SIG-M5 (cell line): ENCODE data around the gene TPCN1.

Experiments used
- DNase-seq: peaks from one replicate; lab custom pipeline; 2025; lab: John Stamatoyannopoulos, UW

The TPCN1 gene

GRCh38 chr12:113221181-113221996 lies at the start of gene TPCN1:
TPCN1 (plus strand) TSS chr12:113221464; CDS start chr12:113226853, 5,389 bp downstream.
- peak; percentile 99 for DNase-seq

- DNase-seq, result no peak
Measured at GRCh38 chr12:113171543-113171942, 49.7 kb upstream of the TPCN1 start.

GRCh38 chr12:113172185-113172584 lies 49.1 kb upstream of the TPCN1 start:
- DNase-seq, result no peak

GRCh38 chr12:113173081-113173698 lies 48.1 kb upstream of the TPCN1 start:
- no peak for DNase-seq

- DNase-seq, result no peak
Measured at GRCh38 chr12:113174461-113175384, 46.5 kb upstream of the TPCN1 start.

GRCh38 chr12:113179023-113179422 lies 42.2 kb upstream of the TPCN1 start:
- DNase-seq, result no peak

- DNase-seq, result no peak
Measured at GRCh38 chr12:113180333-113180732, 40.9 kb upstream of the TPCN1 start.

GRCh38 chr12:113181975-113182374 lies 39.3 kb upstream of the TPCN1 start:
- no peak for DNase-seq

GRCh38 chr12:113183030-113183589 lies 38.2 kb upstream of the TPCN1 start:
- no peak for DNase-seq

- DNase-seq, result no peak
Measured at GRCh38 chr12:113184098-113184899, 37.0 kb upstream of the TPCN1 start.

GRCh38 chr12:113184900-113185179 lies 36.4 kb upstream of the TPCN1 start:
- peak; percentile 74 for DNase-seq

GRCh38 chr12:113185180-113186032 lies 35.9 kb upstream of the TPCN1 start, which contains the start of the genes DDX54 and RITA1:
DDX54 (minus strand) TSS chr12:113185478; CDS start chr12:113185451, 27 bp downstream.
RITA1 (plus strand) TSS chr12:113185721; CDS start chr12:113186747, 1,026 bp downstream.
- no peak for DNase-seq

GRCh38 chr12:113186033-113186365 lies 35.3 kb upstream of the TPCN1 start:
- no peak for DNase-seq

GRCh38 chr12:113186666-113187325 lies 34.5 kb upstream of the TPCN1 start:
- no peak for DNase-seq

GRCh38 chr12:113189361-113189760 lies 31.9 kb upstream of the TPCN1 start:
- DNase-seq, result no peak

GRCh38 chr12:113190761-113191160 lies 30.5 kb upstream of the TPCN1 start:
- DNase-seq, result no peak

GRCh38 chr12:113191227-113191626 lies 30.0 kb upstream of the TPCN1 start:
- no peak for DNase-seq

GRCh38 chr12:113194971-113195391 lies 26.3 kb upstream of the TPCN1 start:
- no peak for DNase-seq

- no peak for DNase-seq
Measured at GRCh38 chr12:113195598-113195997, 25.7 kb upstream of the TPCN1 start.

- no peak for DNase-seq
Measured at GRCh38 chr12:113196582-113196981, 24.7 kb upstream of the TPCN1 start.
